Ishikawa (cell line): ENCODE data around the gene PIP.

Experiments
- CEBPB ChIP-seq: IDR thresholded peaks from 2 replicates; pipeline ENCODE4 v1.6.1; 2012
- CREB1 ChIP-seq: IDR thresholded peaks from 2 replicates; pipeline ENCODE4 v1.6.1; 2012; ENCODE audit warnings: low read depth
- EGR1 ChIP-seq: IDR thresholded peaks from 2 replicates; pipeline ENCODE4 v1.6.1; 2012
- EP300 ChIP-seq: IDR thresholded peaks from 2 replicates; pipeline ENCODE4 v1.6.1; 2012; ENCODE audit warnings: borderline replicate concordance
- FOXM1 ChIP-seq: IDR thresholded peaks from 2 replicates; pipeline ENCODE4 v1.6.1; 2012; ENCODE audit warnings: low read depth, borderline replicate concordance
- MAX ChIP-seq: IDR thresholded peaks from 2 replicates; pipeline ENCODE4 v1.6.1; 2012
- NFIC ChIP-seq: IDR thresholded peaks from 2 replicates; pipeline ENCODE4 v1.6.1; 2012
- RAD21 ChIP-seq: IDR thresholded peaks from 2 replicates; pipeline ENCODE4 v1.6.1; 2012; ENCODE audit warnings: low read depth
- REST ChIP-seq: IDR thresholded peaks from 2 replicates; pipeline ENCODE4 v1.6.1; 2012; ENCODE audit warnings: low read depth, mild to moderate bottlenecking
- TAF1 ChIP-seq: IDR thresholded peaks from 2 replicates; pipeline ENCODE4 v1.6.1; 2012; ENCODE audit warnings: low read depth, mild to moderate bottlenecking
- TCF12 ChIP-seq: IDR thresholded peaks from 2 replicates; pipeline ENCODE4 v1.6.1; 2012; ENCODE audit warnings: low read depth
- TEAD4 ChIP-seq: IDR thresholded peaks from 2 replicates; pipeline ENCODE4 v1.6.1; 2012
- USF1 ChIP-seq: IDR thresholded peaks from 2 replicates; pipeline ENCODE4 v1.6.1; 2012
- YY1 ChIP-seq: IDR thresholded peaks from 2 replicates; pipeline ENCODE4 v1.6.1; 2012; ENCODE audit warnings: low read depth
- ZBTB7A ChIP-seq: IDR thresholded peaks from 2 replicates; pipeline ENCODE4 v1.6.1; 2012; ENCODE audit warnings: low read depth

The PIP gene

GRCh38 chr7:143171697-143172096 is 39.8 kb downstream of the PIP start:
- no peak for TF ChIP-seq TCF12
- TF ChIP-seq FOXM1, result no peak
- no peak for TF ChIP-seq YY1
- TF ChIP-seq EGR1, result no peak
- no peak for TF ChIP-seq CEBPB
- TF ChIP-seq MAX, result no peak
- TF ChIP-seq TAF1, result no peak
- no peak for TF ChIP-seq CREB1
- TF ChIP-seq NFIC, result no peak
- no peak for TF ChIP-seq USF1
- no peak for TF ChIP-seq TEAD4
- TF ChIP-seq REST, result no peak
- no peak for TF ChIP-seq EP300
- no peak for TF ChIP-seq ZBTB7A
- no peak for TF ChIP-seq RAD21

- no peak for TF ChIP-seq YY1
- TF ChIP-seq NFIC, result peak; percentile 74
These were observed 40.5 kb downstream of the PIP start for GRCh38 chr7:143172354-143172753.

GRCh38 chr7:143176128-143176527 is 44.3 kb downstream of the PIP start:
- TF ChIP-seq EGR1 (no peak), FOXM1 (no peak), TCF12 (no peak), CEBPB (no peak), MAX (no peak), RAD21 (no peak), USF1 (no peak), EP300 (no peak)

GRCh38 chr7:143177374-143178119 is 45.7 kb downstream of the PIP start:
- no peak for TF ChIP-seq FOXM1
- TF ChIP-seq REST, result no peak
- no peak for TF ChIP-seq NFIC
- no peak for TF ChIP-seq CEBPB
- TF ChIP-seq MAX, result no peak
- TF ChIP-seq TEAD4, result no peak
- no peak for TF ChIP-seq ZBTB7A
- no peak for TF ChIP-seq EGR1
- no peak for TF ChIP-seq TAF1
- no peak for TF ChIP-seq USF1
- TF ChIP-seq YY1, result no peak

- TF ChIP-seq USF1 (no peak), REST (no peak), TEAD4 (no peak), TAF1 (no peak), RAD21 (no peak), FOXM1 (no peak)
These were observed 49.5 kb downstream of the PIP start for GRCh38 chr7:143181349-143181748.
